Ecto neural progenitor cell (in vitro differentiated cells): ENCODE results near the gene BCR.
"Not testable (repeated sequence)": the region's sequence is repeated elsewhere in the genome, so short reads cannot be mapped to it uniquely, and the experiment has no call there.

ENCODE experiments used
- DNase-seq: peaks from one replicate; pipeline ENCODE4 v3.0.0-alpha.2; 2018; ENCODE audit warnings: low spot score

The BCR gene

DNA sequence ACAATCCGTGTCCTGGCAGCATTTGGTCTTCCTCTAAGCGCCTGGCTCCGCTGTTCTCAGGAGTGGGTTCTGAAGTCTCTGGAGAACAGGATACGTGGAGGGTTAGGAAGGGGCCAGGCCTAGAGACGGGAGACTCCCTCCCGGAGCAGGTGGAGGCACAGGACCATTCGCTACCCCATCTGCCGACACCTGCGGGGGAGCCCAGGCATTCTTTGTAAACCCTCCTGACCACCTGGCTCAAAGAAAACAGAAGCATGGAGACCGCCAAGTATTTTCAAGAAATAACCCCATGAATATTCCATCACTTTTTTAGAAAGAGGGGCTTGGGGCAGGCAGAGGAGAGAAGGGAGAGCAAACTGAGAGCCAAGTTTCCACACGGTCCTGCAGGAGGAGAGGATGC, 136.3 kb downstream of the BCR start:
- DNase-seq: not testable (repeated sequence)

DNA sequence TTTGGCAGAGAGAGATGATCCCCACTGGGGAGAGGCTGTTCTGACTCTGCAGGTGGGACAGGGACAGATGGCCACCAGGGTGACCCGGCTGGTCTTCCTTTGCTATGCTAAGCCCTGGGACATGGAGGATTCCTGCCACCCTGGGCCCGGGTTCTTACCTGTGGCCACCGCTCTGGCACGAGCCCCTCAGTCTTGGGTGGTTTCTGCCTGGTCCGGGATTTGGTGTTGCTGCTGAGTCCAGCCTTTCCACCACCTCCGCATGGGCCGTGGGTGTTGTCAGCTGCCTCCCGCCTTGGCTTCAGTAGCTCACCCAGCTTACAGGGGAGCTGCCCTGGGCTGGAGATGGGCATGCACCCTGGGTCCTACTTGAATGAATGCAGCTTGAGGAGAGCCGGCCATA, 138.0 kb downstream of the BCR start:
- DNase-seq: not testable (repeated sequence)

DNA sequence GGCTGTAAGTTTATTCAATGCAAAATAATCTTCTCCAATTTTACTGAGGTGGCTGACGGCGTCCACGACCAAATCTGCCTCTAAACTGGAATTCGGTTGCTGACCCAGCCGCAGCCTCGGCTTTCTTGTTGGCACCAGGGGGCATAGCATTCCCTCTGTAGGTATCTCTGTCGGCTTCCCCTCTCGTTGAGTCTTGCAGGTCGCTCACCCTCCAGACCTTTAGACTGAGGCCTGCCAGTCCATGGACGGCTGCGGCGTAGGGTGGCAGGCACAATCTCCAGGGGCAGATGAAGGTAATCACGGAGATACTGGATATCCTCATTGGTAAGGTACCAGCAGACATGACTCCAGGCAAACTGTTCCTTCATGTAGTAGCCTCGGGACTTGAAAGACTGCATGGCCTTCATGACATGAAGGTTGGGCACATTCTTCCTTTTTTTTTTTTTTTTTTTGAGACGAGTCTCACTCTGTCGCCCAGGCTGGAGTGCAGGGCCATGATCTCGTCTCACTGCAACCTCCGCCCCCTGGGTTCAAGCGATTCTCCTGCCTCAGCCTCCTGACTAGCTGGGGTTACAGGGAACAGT, 142.3 kb downstream of the BCR start:
- not testable (repeated sequence) for DNase-seq

DNA sequence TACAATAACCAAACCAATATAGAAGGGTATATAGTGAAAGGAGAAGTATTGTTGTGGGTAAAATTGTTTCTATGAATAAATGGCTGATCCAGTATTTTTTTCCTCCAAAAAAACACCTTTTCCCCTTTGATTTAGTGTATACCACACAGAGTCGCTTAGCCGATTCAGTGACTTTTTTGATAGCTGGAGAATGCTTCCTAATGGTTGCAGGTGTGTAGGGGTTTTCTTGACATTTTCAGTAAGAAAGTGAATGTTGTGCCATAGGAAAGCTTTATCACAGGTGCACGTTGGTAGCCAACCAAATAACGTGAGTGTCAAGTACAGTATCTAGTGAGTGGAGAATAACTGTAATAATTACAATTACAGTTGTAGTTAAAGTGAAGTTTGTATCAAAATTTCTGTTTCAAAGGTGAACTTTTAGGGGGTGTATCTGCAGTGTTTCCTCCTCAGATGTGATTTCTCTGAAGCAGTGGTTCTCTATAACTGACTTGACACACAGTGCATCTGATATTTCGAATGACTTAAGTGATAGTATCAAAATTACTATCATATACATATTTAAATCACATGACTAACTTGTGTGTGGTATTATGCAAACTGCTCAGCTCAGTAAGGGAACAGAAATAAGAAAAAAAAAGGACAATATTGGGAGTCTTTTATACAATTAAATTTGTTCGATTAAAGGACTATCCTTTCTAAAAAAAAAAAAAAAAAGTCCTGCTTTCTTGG, 143.8 kb downstream of the BCR start:
- DNase-seq: not testable (repeated sequence)

DNA sequence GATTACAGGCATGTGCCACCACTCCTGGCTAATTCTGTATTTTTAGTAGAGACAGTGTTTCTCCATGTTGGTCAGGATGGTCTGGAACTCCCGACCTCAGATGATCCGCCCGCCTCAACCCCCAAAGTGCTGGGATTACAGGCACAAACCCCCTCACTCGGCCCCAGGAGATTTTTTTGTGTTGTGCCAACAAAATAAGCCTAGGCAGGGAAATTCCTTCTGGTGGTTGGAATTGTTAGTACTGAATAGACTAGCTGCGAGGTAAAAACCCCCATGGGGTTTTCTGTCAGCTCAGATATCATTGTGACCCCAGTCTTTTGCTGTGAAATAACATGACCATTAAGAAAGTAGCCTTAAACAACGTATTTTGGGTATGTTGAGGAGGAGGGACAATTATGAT, 144.9 kb downstream of the BCR start:
- peak; percentile 50 for DNase-seq

DNA sequence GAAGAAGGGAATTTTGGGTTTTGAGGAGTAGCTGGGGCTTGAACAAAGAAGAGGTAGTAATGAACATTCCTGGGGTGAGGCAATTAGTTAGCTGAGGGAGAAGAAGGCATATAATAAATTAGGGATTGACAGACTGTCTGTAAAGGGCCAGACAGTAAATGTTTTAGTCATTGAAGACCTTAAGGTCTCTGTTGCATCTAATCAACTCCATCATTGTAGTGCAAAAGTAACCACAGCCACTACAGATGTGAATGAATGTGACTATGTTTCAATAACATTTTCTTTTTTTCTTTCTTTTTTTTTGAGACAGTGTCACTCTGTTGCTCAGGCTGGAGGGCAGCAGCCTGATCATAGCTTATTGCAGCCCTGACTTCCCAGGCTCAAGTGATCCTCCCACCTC, 153.5 kb downstream of the BCR start:
- not testable (repeated sequence) for DNase-seq

DNA sequence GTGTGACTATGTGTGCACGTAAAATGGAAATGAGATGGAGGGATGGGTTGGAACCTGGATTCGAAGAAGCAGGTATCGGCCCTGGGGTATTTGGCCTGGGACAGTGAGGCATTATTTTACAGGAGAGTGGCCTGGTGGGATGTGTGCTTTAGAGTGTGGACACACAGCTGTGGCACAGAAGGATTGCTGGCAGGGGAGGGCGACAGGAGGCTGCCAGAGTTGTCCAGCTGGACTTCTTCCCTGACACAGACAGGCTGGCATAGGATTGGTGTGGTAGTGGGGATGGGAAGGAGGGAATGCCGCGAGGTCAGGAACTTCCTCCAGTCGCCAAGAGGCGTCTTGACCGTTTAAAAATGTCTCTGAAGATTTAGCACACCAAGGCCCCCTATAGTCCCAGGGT, 157.4 kb downstream of the BCR start:
- not testable (repeated sequence) for DNase-seq

DNA sequence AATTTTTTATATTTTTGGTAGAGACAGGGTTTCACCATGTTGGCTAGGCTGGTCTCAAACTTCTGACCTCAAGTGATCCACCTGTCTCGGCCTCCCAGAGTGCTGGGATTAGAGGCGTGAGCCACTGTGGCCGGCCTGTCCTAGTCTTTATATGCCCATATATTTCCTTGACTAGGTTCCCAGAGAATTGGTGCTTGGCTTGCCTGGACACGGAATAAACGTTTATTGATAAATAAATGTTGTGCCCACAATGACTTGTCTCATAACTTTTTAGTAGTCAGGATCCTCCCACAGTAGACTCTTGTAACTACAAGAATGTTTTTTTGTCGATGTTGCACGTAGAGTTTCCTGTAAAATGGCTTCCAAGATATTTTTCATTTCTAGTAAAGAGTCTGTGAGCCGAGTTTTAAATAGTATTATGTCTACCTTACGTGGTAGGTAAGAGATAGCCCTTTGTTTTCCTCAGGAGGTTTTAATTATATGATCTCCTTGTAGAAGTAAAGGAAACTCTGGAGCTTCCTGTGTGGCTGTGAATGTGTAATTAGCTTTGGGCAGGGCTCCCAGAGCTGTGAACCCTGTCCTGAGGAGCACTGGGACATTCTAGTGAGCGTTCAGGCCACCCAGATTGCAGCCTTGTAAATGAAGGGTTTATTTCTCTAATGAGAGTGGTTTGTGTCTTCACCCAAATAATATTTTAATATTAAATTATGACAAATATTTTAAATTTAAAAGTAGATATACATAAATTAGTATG, 161.8 kb downstream of the BCR start:
- DNase-seq: not testable (repeated sequence)

DNA sequence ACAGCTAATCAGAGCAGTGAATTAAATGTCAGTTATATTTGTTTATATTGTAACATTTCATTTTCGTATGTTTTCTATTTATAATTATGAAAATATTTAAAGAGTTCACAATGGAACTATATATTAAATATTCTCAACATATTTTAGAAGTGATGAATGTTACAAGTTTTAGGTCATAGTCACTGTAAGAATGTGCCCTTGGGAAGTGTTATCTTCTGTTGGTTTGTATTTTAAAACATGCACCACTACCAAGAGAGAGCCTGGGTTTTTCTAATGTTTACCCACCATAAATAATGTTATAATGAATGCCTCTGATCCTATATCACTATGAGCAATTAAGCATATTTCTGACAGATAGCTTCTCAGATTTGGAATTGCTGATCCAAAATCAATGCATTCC, 171.0 kb downstream of the BCR start:
- DNase-seq: no peak

DNA sequence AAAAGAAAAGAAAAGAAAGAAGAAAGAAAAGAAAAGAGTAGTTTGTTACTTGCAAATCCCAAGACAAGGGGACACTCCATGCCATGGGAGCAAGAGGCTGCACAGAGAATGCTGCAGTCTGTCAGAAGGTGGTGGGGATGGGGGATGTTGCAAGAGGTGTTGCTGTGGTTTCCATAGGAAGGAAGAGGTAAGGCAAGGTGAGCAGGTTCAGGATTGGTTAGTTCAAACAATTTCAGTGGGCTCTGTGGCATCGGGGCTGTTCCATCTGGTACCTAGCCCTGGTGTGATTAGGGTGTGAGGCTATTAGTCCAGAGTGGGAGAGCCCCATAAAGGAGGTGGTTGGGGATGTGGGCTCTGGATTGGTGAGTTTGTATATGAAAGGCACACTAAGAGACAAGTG, 172.7 kb downstream of the BCR start:
- DNase-seq: peak; percentile 17

DNA sequence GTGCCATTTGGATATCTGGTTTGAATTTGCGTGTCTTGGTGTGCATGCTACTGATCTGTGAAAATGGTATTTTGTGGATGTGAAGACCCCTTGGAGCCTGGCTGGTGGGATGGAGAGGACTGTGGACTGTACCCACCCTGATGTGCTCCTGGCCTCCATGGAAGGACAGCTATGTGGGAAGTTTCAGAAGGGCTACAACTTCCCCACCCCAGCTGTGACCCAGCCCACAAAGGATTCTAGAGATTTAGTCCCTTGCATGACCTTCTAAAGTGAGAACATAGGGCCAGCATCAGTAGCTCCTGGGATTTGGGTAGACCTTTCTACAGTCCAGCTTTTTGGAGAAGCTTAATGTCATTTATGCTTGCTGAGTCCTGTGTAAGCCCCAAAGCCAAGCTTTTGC, 173.4 kb downstream of the BCR start:
- DNase-seq: no peak

DNA sequence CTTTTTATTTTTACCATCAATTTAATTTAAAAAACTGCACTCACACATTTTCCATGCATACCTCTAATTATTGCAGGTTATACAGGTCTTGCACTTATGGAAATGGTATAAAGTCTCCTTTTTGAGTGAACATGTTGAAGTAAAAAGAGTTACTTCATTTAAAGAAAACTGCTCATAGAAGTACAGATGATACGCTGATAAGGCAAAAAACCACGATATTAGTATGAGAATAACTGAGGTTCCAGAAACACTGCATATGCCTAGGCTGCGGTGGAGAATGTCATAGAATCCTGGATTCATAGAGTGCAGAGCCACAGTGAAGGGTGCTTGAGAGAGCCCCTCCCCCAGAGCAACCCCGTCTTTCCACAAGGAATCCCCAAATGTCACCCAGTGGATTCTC, 175.8 kb downstream of the BCR start:
- DNase-seq: no peak

DNA sequence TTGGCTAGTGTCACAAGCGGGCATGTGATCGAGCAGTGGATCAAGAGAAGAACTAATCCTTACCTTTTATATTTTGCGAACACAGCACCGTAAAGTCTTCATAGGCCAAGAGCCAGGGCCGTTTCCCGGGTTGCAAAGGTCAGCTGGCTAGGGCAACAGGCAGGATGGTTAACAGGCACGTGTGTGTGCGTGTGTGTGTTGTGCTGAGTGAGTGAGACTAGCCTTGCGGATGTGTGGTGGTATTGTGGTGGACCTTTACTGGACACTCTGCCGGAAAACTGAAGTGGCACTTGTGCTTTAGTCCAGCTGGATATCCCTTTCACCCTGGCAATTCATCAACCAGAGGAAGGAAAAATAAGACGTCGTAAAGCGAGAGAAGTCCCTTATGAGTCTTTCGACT, 176.7 kb downstream of the BCR start:
- peak; percentile 36 for DNase-seq

DNA sequence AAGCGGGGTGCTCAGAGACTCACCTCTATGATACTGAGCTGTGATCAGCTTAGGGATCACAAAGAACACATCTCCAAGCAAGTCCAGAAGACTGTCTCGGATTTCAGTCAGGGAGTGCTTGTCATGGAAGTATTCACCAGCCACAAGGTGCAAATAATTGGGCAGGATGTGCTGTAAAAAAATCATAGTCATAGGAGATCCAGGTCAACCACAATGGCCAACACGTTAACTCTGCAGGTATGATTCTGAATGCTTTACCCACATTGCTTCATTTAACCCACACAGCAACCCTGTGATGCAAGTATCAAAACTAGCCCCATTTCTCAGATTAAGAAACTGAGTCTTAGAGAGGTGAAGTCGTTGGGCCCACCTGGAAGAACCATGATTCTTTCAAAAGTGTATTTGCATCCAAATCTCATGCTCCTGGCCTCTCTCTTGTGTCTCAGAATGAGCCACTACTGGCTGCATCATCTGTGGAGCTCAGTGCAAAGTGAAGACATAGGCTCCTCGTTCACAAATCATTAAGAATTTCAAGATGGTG, 179.3 kb downstream of the BCR start:
- no peak for DNase-seq

DNA sequence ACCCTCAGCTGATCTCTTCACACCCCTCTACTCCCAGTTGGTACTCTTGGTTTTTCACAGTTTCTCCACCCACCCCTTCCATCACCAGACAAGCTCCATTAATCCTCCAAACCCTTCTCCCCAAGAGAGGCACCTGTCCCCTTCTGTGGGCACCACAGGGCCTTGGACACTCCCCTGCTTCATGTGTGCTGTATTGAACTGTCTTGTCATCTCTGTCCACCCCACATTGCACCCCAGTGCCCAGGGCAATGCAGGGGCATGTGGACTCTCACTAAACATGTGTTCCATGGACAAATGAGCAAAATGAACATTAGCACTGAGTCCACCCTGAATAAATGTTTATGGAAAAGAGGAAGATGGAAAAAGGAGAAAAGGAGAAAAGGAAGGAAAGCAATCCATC, 181.4 kb downstream of the BCR start:
- DNase-seq: peak; percentile 11

DNA sequence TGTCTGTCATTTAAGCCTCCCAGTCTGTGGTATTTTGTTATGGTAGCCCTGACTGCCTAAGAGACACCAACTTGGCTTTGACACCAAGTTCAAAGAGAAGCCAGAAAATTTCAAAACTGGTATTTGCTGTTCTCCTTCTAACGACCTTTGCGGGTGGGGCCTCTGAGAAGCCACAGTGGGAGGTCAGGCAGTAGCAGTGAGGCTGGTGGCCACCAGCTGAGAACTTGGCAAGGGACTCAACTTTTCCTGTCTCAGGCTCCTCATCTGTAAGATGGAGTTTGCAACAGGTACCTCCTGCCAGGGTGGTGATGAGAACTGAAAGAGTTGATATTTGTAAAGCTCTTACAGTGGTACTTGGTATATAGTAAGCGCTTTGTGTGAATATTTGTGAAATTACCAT, 183.4 kb downstream of the BCR start:
- DNase-seq: peak; percentile 18

DNA sequence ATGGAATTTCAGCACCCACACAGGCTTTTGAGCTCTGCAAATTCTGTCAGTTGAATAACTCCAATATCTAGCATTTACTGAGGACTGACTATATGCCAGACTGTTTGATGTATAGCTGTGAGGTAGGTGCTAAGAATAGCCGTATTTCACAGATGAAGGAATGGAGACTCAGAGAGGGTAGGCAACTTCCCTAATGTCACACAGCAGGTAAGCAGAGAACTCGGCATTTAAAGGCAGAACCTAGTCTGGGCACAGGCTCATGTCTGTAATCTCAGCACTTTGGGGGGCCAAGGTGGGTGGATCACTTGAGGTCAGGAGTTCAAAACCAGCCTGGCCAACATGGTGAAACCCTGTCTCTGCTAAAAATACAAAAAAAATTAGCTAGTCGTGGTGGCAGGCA, 184.1 kb downstream of the BCR start:
- DNase-seq: no peak

DNA sequence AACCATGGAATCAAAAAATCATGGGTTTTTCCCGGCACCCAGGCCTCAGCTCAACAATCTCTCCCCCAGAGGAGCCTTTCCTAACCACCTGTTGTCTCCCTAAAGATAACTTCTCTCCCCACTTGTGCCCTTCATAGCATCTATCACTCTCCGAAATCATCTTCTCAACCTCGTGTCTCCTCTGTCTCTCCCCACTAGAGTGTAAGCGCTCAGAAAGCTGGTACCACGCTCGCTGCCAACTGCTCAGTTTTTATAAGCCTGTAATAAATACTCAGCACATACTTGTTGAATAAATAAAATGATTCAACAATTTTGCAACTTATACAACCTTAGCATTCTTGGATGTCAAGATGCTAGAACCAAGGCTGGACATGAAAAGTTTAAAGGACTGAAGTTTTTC, 185.2 kb downstream of the BCR start:
- DNase-seq: peak; percentile 11

DNA sequence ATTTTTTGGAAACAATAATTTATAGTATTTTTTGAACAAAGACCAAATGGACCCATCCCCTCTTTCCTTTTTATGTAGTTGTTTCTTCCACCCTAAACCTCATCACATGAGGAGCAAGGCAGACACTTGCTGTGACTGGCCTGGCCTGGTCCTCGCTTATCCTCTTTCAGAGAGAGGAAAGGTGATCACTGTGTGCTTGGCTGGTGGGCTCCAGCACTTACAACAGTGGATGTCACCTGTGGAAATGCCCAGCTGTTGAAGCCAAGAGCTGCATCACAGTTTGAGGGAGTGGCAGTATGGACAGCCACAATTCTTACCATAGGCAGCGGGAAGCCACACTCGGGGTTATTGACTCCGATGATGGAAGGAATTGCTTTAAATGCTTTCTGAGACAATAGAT, 185.7 kb downstream of the BCR start:
- DNase-seq: peak; percentile 15

DNA sequence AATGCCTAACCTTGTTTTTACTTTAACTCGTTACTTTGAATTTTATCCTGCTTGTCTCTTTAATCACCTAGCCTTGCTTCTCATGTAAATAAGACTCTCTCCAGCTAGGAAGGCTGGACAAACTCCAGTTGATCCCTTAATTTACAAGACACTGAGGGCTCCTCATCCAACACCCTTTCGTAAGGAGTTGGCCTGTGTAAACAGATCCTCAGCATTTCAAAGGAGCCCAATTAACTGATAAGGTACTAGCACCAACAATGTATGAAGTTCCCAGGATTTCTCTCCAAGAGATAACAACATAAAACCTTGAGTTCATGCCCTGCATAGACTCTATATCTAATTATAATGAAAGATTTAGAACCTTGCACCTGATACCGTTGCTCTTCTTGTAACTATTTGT, 186.9 kb downstream of the BCR start:
- DNase-seq: peak; percentile 15
